Stimulated activated CD8-positive, alpha-beta memory T cell treated with anti-CD3 and anti-CD28 coated beads, Interleukin-2, amount 100 ng/mL, for 1 hour (primary cell): ENCODE results near the gene USP34.
"Not testable (repeated sequence)": the region's sequence is repeated elsewhere in the genome, so short reads cannot be mapped to it uniquely, and the experiment has no call there.

ENCODE experiments used
- DNase-seq, 2 donors: peaks; one replicate each; pipeline ENCODE4 v3.0.0-alpha.2; 2020; ENCODE audit warnings: low read depth in 2 of 2

The USP34 gene

DNA sequence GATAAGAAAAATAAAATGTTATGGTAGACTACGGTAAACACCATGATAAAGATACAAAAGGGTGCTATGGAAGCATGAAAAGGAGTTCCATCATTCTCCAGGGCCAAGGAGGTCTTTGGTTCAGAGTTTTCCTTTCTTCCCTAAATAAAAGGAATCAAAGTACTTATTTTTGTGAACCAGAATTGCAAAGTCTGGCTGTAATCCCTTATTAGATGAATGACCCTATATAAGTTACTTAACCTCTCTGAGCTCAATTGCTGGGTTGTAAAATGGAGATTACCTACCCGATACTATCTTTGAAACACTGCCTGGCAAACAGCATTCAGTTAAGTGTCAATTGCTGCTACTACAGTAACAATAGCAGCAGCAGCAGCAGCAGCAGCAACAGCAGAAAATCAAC is 218.9 kb downstream of the USP34 start:
- DNase-seq = no peak

- DNase-seq = no peak
These were observed 221.3 kb downstream of the USP34 start for GRCh38 chr2:61249521-61250071.

DNA sequence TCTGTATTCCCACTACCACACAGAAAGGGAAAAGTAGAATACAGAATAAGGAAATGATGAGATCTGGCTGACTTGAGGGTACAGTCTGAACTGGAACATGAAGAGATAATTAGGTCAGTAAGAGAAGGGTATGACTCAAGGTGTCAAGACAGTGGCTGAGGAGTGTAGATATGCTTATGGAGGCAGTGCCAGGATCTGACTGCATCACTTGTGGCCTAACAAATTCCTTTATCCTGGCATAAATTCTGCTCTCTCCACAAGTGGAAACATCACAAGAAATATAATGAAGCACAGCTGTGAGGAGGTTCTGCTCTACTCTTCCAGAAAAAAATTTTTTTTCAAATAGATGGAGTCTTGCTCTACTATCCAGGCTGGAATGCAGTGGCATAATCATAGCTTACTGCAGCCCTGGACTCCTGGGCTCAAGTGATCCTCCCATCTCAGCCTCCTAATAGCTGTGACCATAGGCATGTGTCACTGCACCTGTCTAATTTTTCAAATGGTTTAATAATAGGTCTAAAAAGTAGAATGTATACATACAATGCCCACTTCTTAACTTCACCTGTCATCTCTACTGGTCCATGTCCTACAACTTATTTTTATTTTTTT is 223.6 kb downstream of the USP34 start:
- no peak for DNase-seq

GRCh38 chr2:61244694-61245093 is 226.2 kb downstream of the USP34 start:
- DNase-seq = no peak

DNA sequence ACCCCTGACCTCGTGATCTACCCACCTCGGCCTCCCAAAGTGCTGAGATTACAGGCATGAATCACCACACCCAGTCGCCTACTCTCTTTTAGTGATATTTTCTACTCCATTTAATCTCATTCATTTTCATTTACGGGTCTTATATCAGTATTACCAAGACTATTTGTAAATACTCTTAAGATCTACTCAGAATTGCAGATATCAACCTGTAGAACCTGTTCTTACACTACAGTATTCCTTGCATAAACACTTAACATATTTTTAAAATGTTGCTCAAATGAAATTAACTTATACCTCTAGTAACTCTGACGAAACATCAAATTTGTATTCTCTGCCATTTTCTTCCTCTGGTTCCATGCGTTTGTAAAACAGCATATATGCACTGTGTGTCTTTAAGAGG is 229.6 kb downstream of the USP34 start:
- DNase-seq = no peak

GRCh38 chr2:61238219-61239012 is 232.5 kb downstream of the USP34 start:
- DNase-seq = no peak

- no peak for DNase-seq
These were observed 235.2 kb downstream of the USP34 start for GRCh38 chr2:61235716-61236115.

GRCh38 chr2:61233581-61233980 is 237.3 kb downstream of the USP34 start:
- DNase-seq = no peak

DNA sequence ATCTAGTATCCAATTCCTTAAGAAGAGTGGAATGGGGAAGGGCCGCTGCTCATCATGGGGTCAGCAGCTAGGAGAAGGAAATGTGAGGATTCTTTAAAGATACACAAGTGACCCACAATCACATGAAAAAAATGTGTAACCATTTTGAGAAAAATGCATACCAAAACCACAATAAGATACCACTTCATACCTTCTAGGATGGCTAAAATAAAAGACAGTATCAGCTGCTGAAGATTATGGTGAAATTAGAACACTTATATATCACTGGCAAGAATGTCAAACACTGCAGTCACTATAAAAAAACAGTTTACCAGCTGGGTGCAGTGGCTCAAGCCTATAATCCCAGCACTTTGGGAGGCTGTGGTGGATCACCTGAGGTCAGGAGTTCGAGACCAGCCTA is 241.0 kb downstream of the USP34 start:
- DNase-seq = no peak

DNA sequence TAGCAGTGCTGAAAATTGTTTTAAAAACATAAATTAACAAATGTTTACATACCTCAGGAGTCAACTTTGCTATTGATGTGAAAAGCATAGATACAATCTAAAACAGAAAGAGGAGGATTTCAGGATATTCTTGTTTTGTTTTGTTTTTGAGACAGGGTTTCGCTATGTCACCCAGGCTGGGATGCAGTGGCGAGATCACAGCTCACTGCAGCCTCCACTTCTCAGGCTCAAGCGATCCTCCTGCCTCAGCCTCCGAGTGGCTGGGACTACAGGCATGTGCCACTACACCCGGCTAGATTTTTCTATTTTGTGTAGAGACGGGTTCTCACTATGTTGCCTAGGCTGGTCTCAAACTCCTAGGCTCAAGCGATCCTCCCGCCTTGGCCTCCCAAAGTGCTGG is 248.3 kb downstream of the USP34 start:
- DNase-seq = no peak

DNA sequence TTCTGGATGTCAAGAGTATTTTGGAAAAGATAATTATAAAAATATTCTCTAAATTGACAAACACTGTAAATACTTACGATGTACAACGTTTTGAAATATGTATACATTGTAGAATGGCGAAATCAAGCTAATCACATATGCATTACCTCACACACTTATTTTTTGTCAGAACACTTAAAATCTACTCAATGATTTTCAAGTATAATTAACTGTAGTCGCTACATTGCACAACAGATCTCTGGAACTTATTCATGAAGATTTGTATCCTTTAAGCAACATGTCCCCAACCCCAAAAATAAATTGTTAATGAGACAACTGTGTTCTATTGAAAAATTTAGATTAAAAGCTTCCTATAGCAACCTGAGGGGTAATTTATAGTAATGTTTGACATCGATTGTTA is 249.1 kb downstream of the USP34 start:
- no peak for DNase-seq

DNA sequence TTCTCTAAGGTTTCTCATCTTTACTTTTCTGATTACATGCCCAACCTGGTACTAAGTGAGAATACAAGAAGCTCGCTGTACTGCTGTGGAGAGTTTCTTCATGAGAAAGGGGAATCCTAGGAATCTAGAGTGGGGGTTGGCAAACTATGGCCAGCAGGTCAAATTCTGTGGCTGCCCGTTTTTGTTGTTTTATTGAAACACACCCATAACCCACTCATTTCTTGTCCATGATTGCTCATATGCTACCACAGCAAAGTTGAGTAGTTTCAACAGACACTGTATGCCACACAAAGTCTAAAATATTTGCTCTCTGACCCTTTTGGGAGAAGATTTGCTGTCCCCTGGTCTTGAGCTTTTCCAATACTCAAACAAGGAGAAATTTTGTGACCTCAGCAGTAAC is 250.1 kb downstream of the USP34 start:
- DNase-seq = no peak

GRCh38 chr2:61218817-61219170 is 252.1 kb downstream of the USP34 start:
- no peak for DNase-seq

DNA sequence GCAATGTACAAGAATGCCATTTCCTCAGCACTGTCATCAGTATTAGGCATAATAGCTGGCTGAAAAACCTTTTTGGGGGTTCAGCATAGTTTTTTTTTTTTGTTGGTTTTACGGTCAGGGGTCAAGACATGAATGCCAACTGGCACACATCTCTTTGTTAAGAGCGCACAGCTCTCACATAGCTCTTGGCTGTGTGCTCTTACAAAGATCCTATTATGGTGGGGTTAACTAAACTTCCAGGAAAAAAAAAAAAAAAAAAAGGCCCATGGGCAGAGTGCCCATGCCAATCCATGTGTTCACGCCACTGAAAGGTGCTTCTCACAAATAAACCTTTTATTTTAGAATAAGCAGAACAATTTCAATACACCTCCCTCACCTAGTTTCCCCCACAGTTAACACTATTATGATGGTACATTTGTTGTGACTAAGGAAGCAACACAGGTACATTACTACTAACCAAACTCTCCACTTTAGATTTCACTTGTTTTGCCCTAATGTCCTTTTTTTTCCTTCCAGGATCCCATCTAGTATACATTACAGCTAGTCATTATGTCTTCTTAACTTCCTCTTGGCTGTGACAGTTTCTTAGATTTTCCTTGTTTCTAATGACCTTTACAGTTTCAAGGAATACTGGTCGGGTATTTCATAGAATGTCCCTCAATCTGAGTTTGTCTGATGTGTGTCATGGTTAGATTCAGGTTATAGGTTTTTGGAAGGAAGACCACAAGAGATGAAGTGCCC is 252.6 kb downstream of the USP34 start:
- DNase-seq = no peak

DNA sequence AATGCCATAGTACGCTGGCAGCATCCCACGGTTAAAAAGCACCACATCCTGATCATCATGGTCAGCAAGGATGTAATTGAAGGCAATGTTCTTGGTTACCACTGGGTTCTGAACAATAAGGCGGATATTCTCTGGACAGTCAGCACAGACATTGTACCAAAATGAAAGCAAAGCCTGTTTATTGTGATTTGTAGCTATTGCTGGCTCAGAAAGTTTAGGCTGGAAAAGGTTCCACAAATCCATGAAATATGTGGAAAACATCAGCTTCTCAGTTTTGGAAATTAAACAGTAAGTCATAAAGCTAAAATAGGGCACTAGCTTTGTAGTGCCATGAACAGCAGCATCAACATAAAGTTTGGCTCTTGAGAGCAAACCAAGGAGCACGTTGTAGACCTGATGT is 256.7 kb downstream of the USP34 start:
- no peak for DNase-seq

DNA sequence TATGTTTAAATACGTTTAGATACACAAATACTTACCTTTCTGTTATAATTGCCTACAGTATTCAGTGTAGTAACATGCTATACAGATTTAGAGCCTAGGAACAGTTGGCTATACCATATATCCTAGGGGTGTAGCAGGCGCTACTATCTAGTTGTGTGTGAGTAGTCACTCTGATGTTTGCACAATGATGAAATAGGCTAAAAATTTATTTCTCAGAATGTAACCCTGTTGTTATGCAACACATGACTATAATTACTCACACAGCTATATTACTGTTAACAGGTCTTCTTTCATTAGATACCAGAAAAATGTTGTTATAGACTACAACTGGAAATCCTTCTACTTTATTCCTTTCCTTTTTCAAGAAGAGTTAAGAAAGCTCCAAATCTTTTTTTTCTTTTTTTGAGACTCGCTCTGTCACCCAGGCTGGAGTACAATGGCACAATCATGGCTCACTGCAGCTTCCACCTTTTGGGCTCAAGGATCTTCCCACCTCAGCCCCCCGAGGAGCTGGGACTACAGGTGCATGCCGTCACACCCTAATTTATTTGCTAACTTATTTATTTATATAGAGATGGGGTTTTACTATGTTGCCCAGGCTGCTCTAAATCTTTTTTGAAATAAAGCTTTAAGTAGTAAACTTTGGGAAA is 260.4 kb downstream of the USP34 start:
- DNase-seq = no peak

DNA sequence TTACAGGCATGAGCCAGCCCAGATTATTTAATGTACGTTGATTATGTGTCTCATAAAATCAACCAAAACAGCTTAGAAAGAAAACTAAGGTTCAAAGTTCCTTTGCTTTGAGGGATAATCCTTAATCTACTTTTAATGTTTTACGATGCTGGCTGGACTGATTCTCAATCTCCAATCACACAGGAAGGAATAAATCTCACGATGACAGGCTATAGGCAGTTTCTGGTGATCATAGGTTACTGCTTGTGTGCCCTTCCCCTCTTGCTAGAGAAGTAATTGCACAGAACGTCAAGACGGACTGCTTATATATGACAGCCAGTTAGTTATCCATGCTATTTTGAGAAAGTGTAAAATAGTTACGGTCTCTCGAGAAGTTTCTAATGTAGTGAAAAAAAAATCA is 265.8 kb downstream of the USP34 start:
- DNase-seq = no peak

- no peak for DNase-seq
These were observed 274.2 kb downstream of the USP34 start for GRCh38 chr2:61196671-61197070.

DNA sequence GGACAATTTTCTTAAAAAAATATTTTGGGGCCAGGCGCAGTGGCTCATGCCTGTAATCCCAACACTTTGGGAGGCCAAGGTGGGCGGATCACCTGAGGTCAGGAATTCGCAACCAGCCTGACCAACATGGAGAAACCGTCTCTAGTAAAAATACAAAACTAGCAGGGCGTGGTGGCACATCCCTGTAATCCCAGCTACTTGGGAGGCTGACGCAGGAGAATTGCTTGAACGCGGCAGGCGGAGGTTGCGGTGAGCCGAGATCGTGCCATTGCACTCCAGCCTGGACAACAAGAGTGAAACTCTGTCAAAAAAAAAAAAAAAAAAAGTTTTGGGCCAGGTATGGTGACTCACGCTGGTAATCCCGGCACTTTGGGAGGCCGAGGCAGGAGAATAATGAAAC is 276.2 kb downstream of the USP34 start:
- not testable (repeated sequence) for DNase-seq

DNA sequence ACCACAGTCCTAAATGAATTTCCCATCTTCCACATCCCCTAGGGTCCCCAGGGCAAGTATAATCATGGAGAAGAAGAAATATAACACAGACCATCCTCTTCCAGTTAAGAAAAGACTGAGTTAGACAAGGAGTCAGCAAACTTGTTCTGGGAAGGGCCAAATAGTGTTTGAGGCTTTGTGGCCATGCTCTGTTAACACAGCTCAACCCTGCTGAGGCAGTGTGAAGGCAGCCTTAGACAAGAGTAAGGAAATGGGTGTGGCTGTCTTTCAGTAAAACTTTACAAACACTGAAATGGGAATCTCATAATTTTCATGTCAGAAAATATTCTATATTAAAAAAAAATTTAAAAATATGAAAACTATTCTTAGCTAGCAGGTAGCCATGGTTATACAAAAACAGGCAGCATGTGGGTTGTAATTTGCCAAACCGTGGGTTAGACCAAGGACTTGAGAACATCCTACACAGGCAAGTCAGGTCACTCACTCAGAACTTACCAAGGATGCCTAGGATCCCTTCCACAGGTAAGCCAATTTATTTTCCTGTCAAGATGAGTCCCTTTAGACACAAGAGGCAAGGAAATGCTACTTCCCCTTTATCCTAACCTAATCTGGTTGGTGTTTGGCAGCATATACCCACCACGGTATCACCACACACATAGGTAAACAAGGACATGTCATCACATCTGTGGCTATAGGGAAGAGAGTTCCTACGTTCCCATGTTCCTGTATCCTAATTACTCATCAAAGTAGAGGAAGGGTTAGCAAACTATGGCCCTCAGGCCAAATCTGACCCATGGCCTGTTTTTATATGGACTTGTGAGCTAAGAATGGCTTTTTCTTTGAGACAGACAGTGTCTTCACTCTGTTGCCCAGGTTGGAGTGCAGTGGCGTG is 277.0 kb downstream of the USP34 start:
- no peak for DNase-seq

- no peak for DNase-seq
These were observed 283.8 kb downstream of the USP34 start for GRCh38 chr2:61187085-61187484.
